ENCODE data around the gene NR2E1. TPM values are rescaled to one million over a fixed set of nuclear protein-coding genes. Genes with fewer than 3 reads are reported as not detected.

The NR2E1 gene
- total RNA-seq, 1 experiment from 2014 or later = not detected

DNA sequence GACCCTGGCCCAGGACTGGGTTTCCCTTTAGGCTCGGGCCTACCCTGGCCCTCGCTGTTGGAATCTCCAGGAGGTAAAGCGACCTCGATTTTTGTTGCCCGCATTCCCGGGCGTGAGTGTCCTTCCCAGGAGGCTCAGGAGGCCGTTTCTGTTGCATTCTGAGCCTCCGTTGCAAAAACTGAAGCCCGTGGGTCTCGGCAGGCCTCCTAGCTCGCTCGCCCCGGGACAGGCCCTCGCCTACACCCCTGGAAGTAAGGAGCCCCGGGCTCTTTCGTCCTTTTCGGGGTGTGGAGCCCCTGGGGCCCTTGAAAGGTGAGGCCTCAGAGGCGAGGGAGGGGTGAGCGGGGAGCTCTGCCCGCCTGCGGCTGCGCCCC lies 2.3 kb downstream of the NR2E1 start:
- no peak overlapping the region for H3K27ac Mint-ChIP-seq (ENCODE audit: unreplicated experiment)
- peaks cover 80% of the 10 kb centered on the region for H3K27me3 Mint-ChIP-seq (ENCODE audit: unreplicated experiment)
- intact Hi-C loops (cut with micrococcal nuclease; ENCODE audit: unreplicated experiment) = no loop called here
- no TSS peak for BruUV-seq (replicated peaks)
- H3K9me3 Mint-ChIP-seq (ENCODE audit: low read depth, unreplicated experiment) = no peaks in the 10 kb centered on the region
- peak overlapping the region; percentile 60 for H3K4me3 Mint-ChIP-seq (ENCODE audit: low read depth, unreplicated experiment)
- H3K36me3 Mint-ChIP-seq (ENCODE audit: insufficient read depth, unreplicated experiment) = no peaks in the 10 kb centered on the region
- CTCF ChIA-PET = interaction anchor here (0.6 kb wide), 1 partner anchor 44 kb away, joined by 5 read pairs; no protein-coding TSS in a partner anchor
- TF ChIP-seq, protein P1, sequence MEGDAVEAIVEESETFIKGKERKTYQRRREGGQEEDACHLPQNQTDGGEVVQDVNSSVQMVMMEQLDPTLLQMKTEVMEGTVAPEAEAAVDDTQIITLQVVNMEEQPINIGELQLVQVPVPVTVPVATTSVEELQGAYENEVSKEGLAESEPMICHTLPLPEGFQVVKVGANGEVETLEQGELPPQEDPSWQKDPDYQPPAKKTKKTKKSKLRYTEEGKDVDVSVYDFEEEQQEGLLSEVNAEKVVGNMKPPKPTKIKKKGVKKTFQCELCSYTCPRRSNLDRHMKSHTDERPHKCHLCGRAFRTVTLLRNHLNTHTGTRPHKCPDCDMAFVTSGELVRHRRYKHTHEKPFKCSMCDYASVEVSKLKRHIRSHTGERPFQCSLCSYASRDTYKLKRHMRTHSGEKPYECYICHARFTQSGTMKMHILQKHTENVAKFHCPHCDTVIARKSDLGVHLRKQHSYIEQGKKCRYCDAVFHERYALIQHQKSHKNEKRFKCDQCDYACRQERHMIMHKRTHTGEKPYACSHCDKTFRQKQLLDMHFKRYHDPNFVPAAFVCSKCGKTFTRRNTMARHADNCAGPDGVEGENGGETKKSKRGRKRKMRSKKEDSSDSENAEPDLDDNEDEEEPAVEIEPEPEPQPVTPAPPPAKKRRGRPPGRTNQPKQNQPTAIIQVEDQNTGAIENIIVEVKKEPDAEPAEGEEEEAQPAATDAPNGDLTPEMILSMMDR (IDR thresholded peaks at IDR 0.05; ENCODE audit: unreplicated experiment) = no peak
- no peak for DNase-seq
- H3K4me1 Mint-ChIP-seq (ENCODE audit: low read depth, unreplicated experiment) = no peaks in the 10 kb centered on the region

GRCh38 chr6:108168501-108169463 lies 3.0 kb downstream of the NR2E1 start:
- TF ChIP-seq, protein P1 (IDR thresholded peaks at IDR 0.05; ENCODE audit: unreplicated experiment) = peak; percentile 19
- H3K4me1 Mint-ChIP-seq (ENCODE audit: low read depth, unreplicated experiment) = no peaks in the 10 kb centered on the region

GRCh38 chr6:108169464-108170331 lies 3.9 kb downstream of the NR2E1 start:
- BruUV-seq (replicated peaks) = no TSS peak
- TF ChIP-seq, protein P1 (IDR thresholded peaks at IDR 0.05; ENCODE audit: unreplicated experiment) = no peak
- CTCF ChIA-PET = interaction anchor here (0.9 kb wide), 1 partner anchor 56 kb away, joined by 3 read pairs; no protein-coding TSS in a partner anchor
- Mint-ChIP-seq H3K36me3 (ENCODE audit: insufficient read depth, unreplicated experiment) (no peaks in the 10 kb centered on the region), H3K4me1 (ENCODE audit: low read depth, unreplicated experiment) (no peaks in the 10 kb centered on the region), H3K9me3 (ENCODE audit: low read depth, unreplicated experiment) (no peaks in the 10 kb centered on the region), H3K27me3 (ENCODE audit: unreplicated experiment) (peaks cover 64% of the 10 kb centered on the region), H3K27ac (ENCODE audit: unreplicated experiment) (no peak overlapping the region), H3K4me3 (ENCODE audit: low read depth, unreplicated experiment) (peak overlapping the region; percentile 60)
- DNase-seq = no peak
- intact Hi-C loops (cut with micrococcal nuclease; ENCODE audit: unreplicated experiment) = loop anchor here (10.0 kb wide), 1 partner anchor 325 kb away; no protein-coding TSS in a partner anchor

More at GRCh38 chr6:108168501-108169463, 3.0 kb downstream of the NR2E1 start:
- peak; percentile 35 for DNase-seq
- H3K36me3 Mint-ChIP-seq (ENCODE audit: insufficient read depth, unreplicated experiment) = no peaks in the 10 kb centered on the region
- intact Hi-C loops (cut with micrococcal nuclease; ENCODE audit: unreplicated experiment) = no loop called here
- no peak overlapping the region for H3K27ac Mint-ChIP-seq (ENCODE audit: unreplicated experiment)
- peak overlapping the region; percentile 60 for H3K4me3 Mint-ChIP-seq (ENCODE audit: low read depth, unreplicated experiment)
- no TSS peak for BruUV-seq (replicated peaks)
- no peaks in the 10 kb centered on the region for H3K9me3 Mint-ChIP-seq (ENCODE audit: low read depth, unreplicated experiment)
- CTCF ChIA-PET = interaction anchor here (0.6 to 0.9 kb wide), 2 partner anchors 44 to 56 kb away, joined by 3 to 5 read pairs; no protein-coding TSS in a partner anchor
- H3K27me3 Mint-ChIP-seq (ENCODE audit: unreplicated experiment) = peaks cover 73% of the 10 kb centered on the region

Measured in Calu3 (cell line).